OCI-LY1 (cell line): Measurements from ENCODE around the gene NDUFS4.

ENCODE experiments used
- H2AFZ ChIP-seq: fragments of 200-600 bp; sonication (generic), shearing (Covaris generic); 2 replicates; pipeline ENCODE4 v1.6.0; 2014; ENCODE audit warnings: antibody characterized with exemption, mild to moderate bottlenecking, low read length
- H3F3A ChIP-seq: fragments of 200-600 bp; sonication (generic), shearing (Covaris generic); 2 replicates; pipeline ENCODE4 v1.6.0; 2014; ENCODE audit warnings: mild to moderate bottlenecking, antibody characterized with exemption, low read length, moderate library complexity; ENCODE audit not compliant: insufficient read depth
- H3K27ac ChIP-seq: fragments of 200-600 bp; sonication (generic); 2 replicates; pipeline ENCODE4 v1.5.1; 2014; ENCODE audit warnings: low read length, mixed run types, mild to moderate bottlenecking, low read depth; ENCODE audit not compliant: poor library complexity, severe bottlenecking
- H3K27me3 ChIP-seq: fragments of 200-600 bp; sonication (generic); 2 replicates; pipeline ENCODE4 v1.6.0; 2014; ENCODE audit warnings: antibody characterized with exemption, mild to moderate bottlenecking, low read length, moderate library complexity; ENCODE audit not compliant: insufficient read depth
- H3K36me3 ChIP-seq: fragments of 200-600 bp; sonication (generic); 2 replicates; pipeline ENCODE4 v1.6.1; 2014; ENCODE audit warnings: mild to moderate bottlenecking, antibody characterized with exemption, low read length, moderate library complexity, mixed read lengths; ENCODE audit not compliant: insufficient read depth
- H3K4me1 ChIP-seq: fragments of 200-600 bp; sonication (generic); 2 replicates; pipeline ENCODE4 v1.5.1; 2014; ENCODE audit warnings: mild to moderate bottlenecking, low read length, moderate library complexity; ENCODE audit not compliant: insufficient read depth, severe bottlenecking
- H3K4me2 ChIP-seq: fragments of 200-600 bp; sonication (generic), shearing (Covaris generic); 2 replicates; pipeline ENCODE4 v1.6.1; 2014; ENCODE audit warnings: low read length
- H3K4me3 ChIP-seq: fragments of 200-600 bp; sonication (generic); 2 replicates; pipeline ENCODE4 v1.5.1; 2014; ENCODE audit warnings: low read length, low read depth, mild to moderate bottlenecking, mixed read lengths; ENCODE audit not compliant: poor library complexity, severe bottlenecking
- H3K79me2 ChIP-seq: fragments of 200-600 bp; shearing (Covaris generic); 2 replicates; pipeline ENCODE4 v1.6.1; 2016; ENCODE audit warnings: mixed run types, low read length, mixed read lengths; ENCODE audit not compliant: insufficient read depth
- H3K9ac ChIP-seq: fragments of 200-600 bp; sonication (generic), shearing (Covaris generic); 2 replicates; pipeline ENCODE4 v1.6.1; 2014; ENCODE audit warnings: mild to moderate bottlenecking, low read length, mixed read lengths
- H3K9me2 ChIP-seq: fragments of 200-600 bp; sonication (generic), shearing (Covaris generic); 2 replicates; pipeline ENCODE4 v1.6.1; 2014; ENCODE audit warnings: low read depth, mild to moderate bottlenecking, low read length, mixed read lengths
- H3K9me3 ChIP-seq: fragments of 200-600 bp; shearing (Covaris generic); 2 replicates; pipeline ENCODE4 v1.6.1; 2014; ENCODE audit warnings: low read length, mixed read lengths
- H4K20me1 ChIP-seq: fragments of 200-600 bp; sonication (generic), shearing (Covaris generic); 2 replicates; pipeline ENCODE4 v1.6.0; 2016; ENCODE audit warnings: mild to moderate bottlenecking, low read length; ENCODE audit not compliant: insufficient read depth
- CTCF ChIP-seq: fragments of 200-600 bp; sonication (generic), shearing (Covaris generic); IDR thresholded peaks from 2 replicates; pipeline ENCODE4 v1.5.1; 2017; ENCODE audit warnings: mild to moderate bottlenecking, antibody characterized with exemption, low read length, moderate library complexity, mixed read lengths
- EZH2 ChIP-seq: fragments of 200-600 bp; sonication (generic), shearing (Covaris generic); IDR thresholded peaks from 2 replicates; pipeline ENCODE4 v1.8.0; 2017; ENCODE audit warnings: borderline replicate concordance, mixed run types, mild to moderate bottlenecking, antibody characterized with exemption, low read length, moderate library complexity, mixed read lengths

Gene NDUFS4

GRCh38 chr5:53613536-53613935 is 53.1 kb downstream of the NDUFS4 start:
- no peak overlapping the region for H3K4me2 ChIP-seq
- no peaks in the 10 kb centered on the region for H3K9me3 ChIP-seq
- no peaks in the 10 kb centered on the region for H3K27me3 ChIP-seq
- no peaks in the 10 kb centered on the region for H3K4me1 ChIP-seq
- TF ChIP-seq EZH2 (no peak), CTCF (no peak)
- no peaks in the 10 kb centered on the region for H3F3A ChIP-seq
- no peaks in the 10 kb centered on the region for H4K20me1 ChIP-seq
- H2AFZ ChIP-seq, result no peak overlapping the region
- H3K4me3 ChIP-seq, result no peak overlapping the region
- no peaks in the 10 kb centered on the region for H3K79me2 ChIP-seq
- H3K36me3 ChIP-seq, result no peaks in the 10 kb centered on the region
- no peak overlapping the region for H3K9ac ChIP-seq
- H3K9me2 ChIP-seq, result no peaks in the 10 kb centered on the region
- no peak overlapping the region for H3K27ac ChIP-seq

GRCh38 chr5:53614376-53614885 is 54.0 kb downstream of the NDUFS4 start:
- H3K9ac ChIP-seq, result no peak overlapping the region
- no peak overlapping the region for H2AFZ ChIP-seq
- H3K9me3 ChIP-seq, result no peaks in the 10 kb centered on the region
- H3K36me3 ChIP-seq, result no peaks in the 10 kb centered on the region
- H3K27ac ChIP-seq, result no peak overlapping the region
- H3K9me2 ChIP-seq, result no peaks in the 10 kb centered on the region
- no peak overlapping the region for H3K4me3 ChIP-seq
- no peaks in the 10 kb centered on the region for H4K20me1 ChIP-seq
- no peak for TF ChIP-seq EZH2
- TF ChIP-seq CTCF, result no peak
- no peaks in the 10 kb centered on the region for H3K79me2 ChIP-seq
- H3K4me1 ChIP-seq, result no peaks in the 10 kb centered on the region
- no peak overlapping the region for H3K4me2 ChIP-seq
- H3K27me3 ChIP-seq, result no peaks in the 10 kb centered on the region
- no peaks in the 10 kb centered on the region for H3F3A ChIP-seq

GRCh38 chr5:53616939-53617549 is 56.6 kb downstream of the NDUFS4 start:
- Histone ChIP-seq H3K4me2 (no peak overlapping the region), H3K9me2 (no peaks in the 10 kb centered on the region), H2AFZ (no peak overlapping the region), H3K79me2 (no peaks in the 10 kb centered on the region), H3K4me3 (no peak overlapping the region), H3K27ac (no peak overlapping the region), H3K9me3 (no peaks in the 10 kb centered on the region), H3K36me3 (no peaks in the 10 kb centered on the region), H4K20me1 (no peaks in the 10 kb centered on the region), H3K27me3 (no peaks in the 10 kb centered on the region), H3K4me1 (no peaks in the 10 kb centered on the region), H3K9ac (no peak overlapping the region), H3F3A (no peaks in the 10 kb centered on the region)
- TF ChIP-seq EZH2 (no peak), CTCF (no peak)
